ENCODE results near the gene NAGA. TPM values are rescaled to one million over a fixed set of nuclear protein-coding genes. Genes with fewer than 3 reads are reported as not detected.

Gene NAGA
- total RNA-seq, 1 donor from 2014 or later = 25.8 TPM

- peak; percentile 53 for DNase-seq (ENCODE audit: low spot score)
Observed at GRCh38 chr22:42076764-42077485, 6.3 kb upstream of the NAGA start.

GRCh38 chr22:42074846-42075676, 4.4 kb upstream of the NAGA start:
- peak; percentile 53 for DNase-seq (ENCODE audit: low spot score)

GRCh38 chr22:42074132-42074811, 3.7 kb upstream of the NAGA start, which contains the start of gene PHETA2:
Gene PHETA2 (plus strand): TSS chr22:42074248. CDS start chr22:42077294, 3,046 bp downstream.
- DNase-seq (ENCODE audit: low spot score) = peak; percentile 90

- peak; percentile 85 for DNase-seq (ENCODE audit: low spot score)
Observed at GRCh38 chr22:42073621-42074041, 3.0 kb upstream of the NAGA start.

GRCh38 chr22:42072606-42073330, 2.2 kb upstream of the NAGA start:
- peak; percentile 65 for DNase-seq (ENCODE audit: low spot score)

GRCh38 chr22:42071508-42071907, 896 bp upstream of the NAGA start:
- DNase-seq (ENCODE audit: low spot score) = peak; percentile 35

- DNase-seq (ENCODE audit: low spot score) = peak; percentile 28
Observed at GRCh38 chr22:42069801-42070516, 653 bp downstream of the NAGA start.

GRCh38 chr22:42068291-42068690, 2.3 kb downstream of the NAGA start:
- peak; percentile 59 for DNase-seq (ENCODE audit: low spot score)

GRCh38 chr22:42067671-42068251, 2.9 kb downstream of the NAGA start:
- peak; percentile 65 for DNase-seq (ENCODE audit: low spot score)

GRCh38 chr22:42066937-42067336, 3.7 kb downstream of the NAGA start:
- DNase-seq (ENCODE audit: low spot score) = peak; percentile 72

GRCh38 chr22:42066126-42066761, 4.4 kb downstream of the NAGA start:
- DNase-seq (ENCODE audit: low spot score) = peak; percentile 62

- peak; percentile 76 for DNase-seq (ENCODE audit: low spot score)
Observed at GRCh38 chr22:42065438-42066125, 5.0 kb downstream of the NAGA start.

- DNase-seq (ENCODE audit: low spot score) = peak; percentile 39
Observed at GRCh38 chr22:42064629-42065028, 6.0 kb downstream of the NAGA start.

GRCh38 chr22:42062506-42063170, 8.0 kb downstream of the NAGA start:
- peak; percentile 55 for DNase-seq (ENCODE audit: low spot score)

- no peak for DNase-seq (ENCODE audit: low spot score)
Observed at GRCh38 chr22:42061041-42061440, 9.6 kb downstream of the NAGA start.

GRCh38 chr22:42060489-42060888, 10.1 kb downstream of the NAGA start:
- peak; percentile 62 for DNase-seq (ENCODE audit: low spot score)

- no peak for DNase-seq (ENCODE audit: low spot score)
Observed at GRCh38 chr22:42056757-42057511, 13.7 kb downstream of the NAGA start.

- DNase-seq (ENCODE audit: low spot score) = peak; percentile 14
Observed at GRCh38 chr22:42052765-42053164, 17.8 kb downstream of the NAGA start.

Data from mesenteric fat pad (tissue), 1 donor.